Measurements from ENCODE around the gene MAD2L1BP. TPM values are rescaled to one million over a fixed set of nuclear protein-coding genes. Genes with fewer than 3 reads are reported as not detected.
A peak's percentile ranks its signal among the peaks of the same experiment; 100 is the strongest.
"Not testable (repeated sequence)": the region's sequence is repeated elsewhere in the genome, so short reads cannot be mapped to it uniquely, and the experiment has no call there.

Gene MAD2L1BP
- total RNA-seq, 1 donor from 2014 or later, result 40.5 TPM

DNA sequence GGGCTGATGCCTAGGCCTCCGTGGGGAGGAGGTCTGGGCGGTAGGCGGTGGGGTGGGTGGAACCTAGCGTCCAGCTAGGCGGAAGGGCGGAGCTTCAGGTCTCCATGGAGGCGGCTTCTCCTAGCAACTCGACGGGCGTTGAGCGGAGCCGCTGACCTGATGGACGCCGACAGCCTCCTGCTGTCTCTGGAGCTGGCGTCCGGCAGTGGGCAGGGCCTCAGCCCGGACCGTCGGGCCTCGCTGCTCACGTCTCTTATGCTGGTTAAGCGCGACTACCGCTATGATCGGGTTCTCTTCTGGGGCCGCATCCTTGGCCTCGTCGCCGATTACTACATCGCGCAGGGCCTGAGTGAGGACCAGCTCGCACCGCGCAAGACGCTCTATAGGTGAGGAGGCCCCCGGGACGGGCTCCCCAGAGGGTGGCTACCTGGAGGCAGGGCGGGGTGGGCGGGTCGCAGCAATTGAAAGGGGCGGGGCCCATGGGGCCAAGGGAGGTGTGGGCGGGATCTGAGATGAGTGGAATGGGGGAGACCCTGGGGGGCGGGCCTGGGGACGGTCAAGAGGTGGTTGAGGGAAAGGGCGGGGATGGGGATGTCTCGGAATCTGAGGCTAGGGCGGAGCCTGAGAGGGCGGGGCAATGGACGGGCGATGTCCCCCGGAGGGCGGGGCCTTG, 9.4 kb downstream of the MAD2L1BP start, which contains the start of gene RSPH9:
TSS of gene RSPH9 (plus strand) at position 97 of the 673 bp plus-strand sequence. CDS start at position 160, 63 bp downstream.
- TF ChIP-seq, protein P1, sequence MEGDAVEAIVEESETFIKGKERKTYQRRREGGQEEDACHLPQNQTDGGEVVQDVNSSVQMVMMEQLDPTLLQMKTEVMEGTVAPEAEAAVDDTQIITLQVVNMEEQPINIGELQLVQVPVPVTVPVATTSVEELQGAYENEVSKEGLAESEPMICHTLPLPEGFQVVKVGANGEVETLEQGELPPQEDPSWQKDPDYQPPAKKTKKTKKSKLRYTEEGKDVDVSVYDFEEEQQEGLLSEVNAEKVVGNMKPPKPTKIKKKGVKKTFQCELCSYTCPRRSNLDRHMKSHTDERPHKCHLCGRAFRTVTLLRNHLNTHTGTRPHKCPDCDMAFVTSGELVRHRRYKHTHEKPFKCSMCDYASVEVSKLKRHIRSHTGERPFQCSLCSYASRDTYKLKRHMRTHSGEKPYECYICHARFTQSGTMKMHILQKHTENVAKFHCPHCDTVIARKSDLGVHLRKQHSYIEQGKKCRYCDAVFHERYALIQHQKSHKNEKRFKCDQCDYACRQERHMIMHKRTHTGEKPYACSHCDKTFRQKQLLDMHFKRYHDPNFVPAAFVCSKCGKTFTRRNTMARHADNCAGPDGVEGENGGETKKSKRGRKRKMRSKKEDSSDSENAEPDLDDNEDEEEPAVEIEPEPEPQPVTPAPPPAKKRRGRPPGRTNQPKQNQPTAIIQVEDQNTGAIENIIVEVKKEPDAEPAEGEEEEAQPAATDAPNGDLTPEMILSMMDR (IDR thresholded peaks at IDR 0.05), result no peak
- H3K4me3 Mint-ChIP-seq, result peak within 1 kb of the TSS; percentile 87
- ChIA-PET POLR2A (interaction anchor here (0.6 to 2.6 kb wide), 5 partner anchors 9 to 128 kb away, joined by 3 to 10 read pairs (median 6); partner anchors contain the start of genes GTPBP2 and MAD2L1BP), CTCF (interaction anchor here (1.0 to 1.7 kb wide), 5 partner anchors 16 to 622 kb away, joined by 3 to 5 read pairs (median 4); partner anchors contain the start of gene GTPBP2)
- no peaks in the 10 kb centered on the region for H3K9me3 Mint-ChIP-seq
- peak within 1 kb of the TSS; percentile 24 for H3K27ac Mint-ChIP-seq
- peaks cover 18% of the 10 kb centered on the region for H3K36me3 Mint-ChIP-seq (ENCODE audit: low read depth)
- peak; percentile 92 for ATAC-seq (ENCODE audit: low read depth)
- H3K27me3 Mint-ChIP-seq, result no peaks in the 10 kb centered on the region
- peak; percentile 72 for DNase-seq
- intact Hi-C loops (cut with micrococcal nuclease), result loop anchor here (1.0 to 2.0 kb wide), 3 partner anchors 9 to 36 kb away; partner anchors contain the start of gene GTPBP2
- H3K4me1 Mint-ChIP-seq, result peaks cover 11% of the 10 kb centered on the region

DNA sequence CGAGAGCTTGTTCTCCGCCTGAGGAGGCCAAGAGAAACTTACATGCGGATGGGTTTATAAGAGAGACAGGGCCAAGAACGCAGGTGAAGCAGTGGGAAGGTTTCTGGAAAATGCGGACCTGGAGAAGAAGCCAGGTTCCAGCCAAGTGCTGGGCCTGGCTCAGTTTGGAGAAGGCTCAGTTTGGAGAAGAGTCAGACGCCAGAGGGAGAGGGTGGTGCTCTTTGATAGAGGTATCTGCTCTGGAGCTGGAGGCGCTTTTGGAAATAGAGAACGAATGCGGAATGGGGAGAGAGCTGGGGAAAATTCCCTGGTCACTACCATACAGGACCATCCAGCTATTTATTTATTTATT, 9.9 kb downstream of the MAD2L1BP start:
- POLR2A ChIA-PET, result interaction anchor here (1.0 to 2.6 kb wide), 4 partner anchors 10 to 128 kb away, joined by 3 to 10 read pairs (median 6); partner anchors contain the start of genes GTPBP2 and MAD2L1BP
- intact Hi-C loops (cut with micrococcal nuclease), result loop anchor here (1.0 to 2.0 kb wide), 3 partner anchors 9 to 37 kb away; partner anchors contain the start of gene GTPBP2
- peak overlapping the region; percentile 16 for H3K27ac Mint-ChIP-seq

DNA sequence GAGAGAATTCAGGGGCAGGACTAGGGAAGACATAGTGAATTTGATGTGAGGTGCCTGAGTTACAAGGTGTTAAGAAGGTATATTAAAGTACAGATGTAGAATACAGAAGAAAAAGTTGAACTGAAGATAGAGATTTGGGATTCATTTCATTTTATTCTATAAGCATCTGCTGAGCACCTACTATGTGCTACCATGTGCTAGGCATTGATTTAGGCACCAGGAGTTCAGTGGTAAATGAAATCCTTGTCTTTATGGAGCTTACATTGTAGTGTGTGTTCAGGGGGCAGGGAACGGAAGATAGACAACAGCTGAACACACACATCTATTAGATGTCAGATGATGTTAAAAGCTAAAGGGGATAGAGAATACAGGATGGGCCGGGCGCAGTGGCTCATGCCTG, 12.0 kb downstream of the MAD2L1BP start:
- TF ChIP-seq, protein P1 (IDR thresholded peaks at IDR 0.05), result no peak
- ChIA-PET CTCF (no interaction called here), POLR2A (no interaction called here)
- peaks cover 11% of the 10 kb centered on the region for H3K4me1 Mint-ChIP-seq
- intact Hi-C loops (cut with micrococcal nuclease), result no loop called here
- no peak overlapping the region for H3K4me3 Mint-ChIP-seq
- H3K9me3 Mint-ChIP-seq, result no peaks in the 10 kb centered on the region
- ATAC-seq (ENCODE audit: low read depth) (no peak), DNase-seq (no peak)
- H3K27me3 Mint-ChIP-seq, result no peaks in the 10 kb centered on the region
- peaks cover 3% of the 10 kb centered on the region for H3K36me3 Mint-ChIP-seq (ENCODE audit: low read depth)
- H3K27ac Mint-ChIP-seq, result no peak overlapping the region

More for the DNA sequence above, 9.9 kb downstream of the MAD2L1BP start:
- Mint-ChIP-seq H3K9me3 (no peaks in the 10 kb centered on the region), H3K4me3 (peak overlapping the region; percentile 87), H3K4me1 (peaks cover 11% of the 10 kb centered on the region), H3K27me3 (no peaks in the 10 kb centered on the region), H3K36me3 (ENCODE audit: low read depth) (peaks cover 13% of the 10 kb centered on the region)
- TF ChIP-seq, protein P1 (IDR thresholded peaks at IDR 0.05), result no peak
- DNase-seq (no peak), ATAC-seq (ENCODE audit: low read depth) (peak; percentile 7)
- CTCF ChIA-PET, result interaction anchor here (1.0 to 1.7 kb wide), 3 partner anchors 16 to 123 kb away, joined by 3 to 5 read pairs (median 4); partner anchors contain the start of gene GTPBP2

DNA sequence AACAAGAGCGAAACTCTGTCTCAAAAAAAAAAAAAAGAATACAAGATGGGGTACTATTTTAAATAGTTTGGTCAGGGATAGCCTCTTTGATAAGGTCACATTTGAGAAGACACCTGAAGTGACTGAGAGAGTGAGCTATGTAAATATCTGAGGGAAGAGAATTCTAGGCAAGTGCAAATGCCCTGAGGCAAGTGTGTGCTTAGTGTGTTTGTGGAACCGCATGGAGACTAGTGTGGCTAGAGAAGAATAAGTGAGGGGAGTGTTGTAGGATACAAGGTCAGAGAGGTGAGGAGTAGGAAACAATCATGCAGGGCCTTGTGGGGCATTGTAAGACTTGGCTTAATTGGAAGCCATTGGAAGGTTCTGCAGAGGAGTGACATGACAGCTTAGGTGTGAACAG, 12.6 kb downstream of the MAD2L1BP start:
- intact Hi-C loops (cut with micrococcal nuclease), result no loop called here
- H3K36me3 Mint-ChIP-seq (ENCODE audit: low read depth), result no peaks in the 10 kb centered on the region
- TF ChIP-seq, protein P1 (IDR thresholded peaks at IDR 0.05), result no peak
- no peaks in the 10 kb centered on the region for H3K9me3 Mint-ChIP-seq
- H3K27me3 Mint-ChIP-seq, result no peaks in the 10 kb centered on the region
- H3K27ac Mint-ChIP-seq, result no peak overlapping the region
- no peak for ATAC-seq (ENCODE audit: low read depth)
- ChIA-PET POLR2A (no interaction called here), CTCF (no interaction called here)
- H3K4me3 Mint-ChIP-seq, result no peak overlapping the region
- H3K4me1 Mint-ChIP-seq, result peaks cover 11% of the 10 kb centered on the region
- no peak for DNase-seq

DNA sequence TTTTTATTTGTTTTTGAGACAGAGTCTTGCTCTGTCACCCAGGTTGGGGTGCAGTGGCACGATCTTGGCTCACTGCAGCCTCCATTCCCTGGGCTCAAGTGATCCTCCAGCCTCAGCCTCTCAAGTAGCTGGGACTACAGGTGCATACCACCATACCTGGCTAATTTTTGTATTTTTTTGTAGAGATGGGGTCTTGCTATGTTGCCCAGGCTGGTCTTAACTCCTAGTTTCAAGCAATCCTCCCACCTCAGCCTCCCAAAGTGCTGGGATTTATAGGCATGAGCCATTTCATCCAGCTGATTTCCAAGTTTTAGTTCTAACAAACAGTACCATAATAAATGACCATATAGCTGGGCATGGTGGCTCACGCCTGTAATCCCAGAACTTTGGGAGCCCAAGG, 17.2 kb downstream of the MAD2L1BP start:
- H3K4me1 Mint-ChIP-seq; H3K27me3 Mint-ChIP-seq; H3K36me3 Mint-ChIP-seq (ENCODE audit: low read depth); H3K27ac Mint-ChIP-seq; intact Hi-C loops (cut with micrococcal nuclease); H3K4me3 Mint-ChIP-seq; DNase-seq; H3K9me3 Mint-ChIP-seq; ATAC-seq (ENCODE audit: low read depth): not testable (repeated sequence)
- ChIA-PET POLR2A (interaction anchor here (0.7 kb wide), 1 partner anchor 24 kb away, joined by 3 read pairs; the partner anchor contains the start of gene GTPBP2), CTCF (interaction anchor here (1.4 kb wide), 1 partner anchor 17 kb away, joined by 3 read pairs; no protein-coding TSS in a partner anchor)

Measured in activated B cell treated with CpG ODN at 0.5 μM for 24 hours (primary cell).